HG03442 (cell line): Measurements from ENCODE around the gene HSPE1.
"Not testable (repeated sequence)": the region's sequence is repeated elsewhere in the genome, so short reads cannot be mapped to it uniquely, and the experiment has no call there.

Source experiments
- ATAC-seq: cut with Tn5 transposase; IDR thresholded peaks from one replicate; pipeline ENCODE4 v1.9.1; 2021; ENCODE audit warnings: mild to moderate bottlenecking, moderate library complexity; ENCODE audit not compliant: unreplicated experiment

The HSPE1 gene

DNA sequence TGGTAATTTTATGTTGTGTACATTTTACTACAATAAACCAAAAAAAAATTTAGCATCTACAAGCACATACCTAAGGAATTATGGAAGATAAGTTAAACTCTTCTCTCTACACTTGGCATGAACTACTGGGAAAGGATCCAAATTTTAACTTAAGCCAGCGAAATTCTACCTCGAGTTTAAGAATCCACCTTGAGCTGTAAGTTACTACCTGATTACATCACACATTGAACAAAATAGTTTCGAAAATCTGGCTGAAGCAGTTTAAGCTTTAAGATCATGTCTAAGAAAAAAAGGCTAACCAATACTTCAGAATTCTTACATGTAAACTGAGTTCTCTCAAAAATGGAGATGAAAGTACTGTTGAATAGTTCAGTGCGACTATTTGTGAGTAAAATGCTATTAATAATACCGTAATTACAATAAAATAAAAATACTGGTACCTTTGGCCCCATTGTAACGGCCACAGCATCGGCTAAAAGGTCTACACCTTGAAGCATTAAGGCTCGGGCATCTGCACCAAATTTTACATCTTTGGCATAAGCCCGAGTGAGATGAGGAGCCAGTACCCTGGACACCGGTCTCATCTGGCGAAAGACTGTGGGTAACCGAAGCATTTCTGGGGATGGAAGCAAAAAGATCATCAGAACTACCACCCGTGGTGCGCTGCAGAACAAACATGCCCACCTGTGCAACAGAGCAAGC is 1.8 kb upstream of the HSPE1 start:
- no peak for ATAC-seq

DNA sequence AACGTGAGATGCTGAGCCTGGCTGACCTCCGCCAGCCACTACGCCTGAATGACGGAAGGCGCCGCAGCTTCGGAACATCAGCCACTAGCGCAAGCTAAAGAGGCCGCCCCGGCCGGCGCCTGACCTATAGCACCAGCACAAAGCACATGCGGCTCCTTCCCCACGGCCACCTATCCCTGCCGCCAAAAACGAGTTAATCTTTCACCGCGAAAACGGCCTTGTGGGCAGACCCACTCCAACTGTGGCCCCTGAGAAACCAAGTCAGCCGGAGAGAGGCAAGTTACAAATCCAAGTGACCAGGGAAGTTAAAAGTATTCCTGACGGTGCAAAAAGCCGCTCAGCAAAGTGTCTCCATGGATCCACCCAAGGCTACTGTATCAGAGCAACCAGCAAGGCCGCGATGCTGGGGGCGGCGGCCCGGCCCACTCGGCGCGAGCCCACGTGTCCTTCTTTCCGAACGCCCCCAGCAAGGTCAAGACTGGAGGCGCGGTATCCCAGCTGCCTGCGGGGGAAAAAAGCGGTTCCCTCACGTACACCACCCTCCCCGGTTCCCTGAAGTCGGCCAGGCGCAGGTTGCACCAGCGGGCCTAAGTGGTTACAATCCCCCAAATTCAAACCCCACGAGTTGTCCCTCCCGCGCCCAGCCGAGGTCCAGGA is 1.1 kb upstream of the HSPE1 start:
- peak; percentile 14 for ATAC-seq

DNA sequence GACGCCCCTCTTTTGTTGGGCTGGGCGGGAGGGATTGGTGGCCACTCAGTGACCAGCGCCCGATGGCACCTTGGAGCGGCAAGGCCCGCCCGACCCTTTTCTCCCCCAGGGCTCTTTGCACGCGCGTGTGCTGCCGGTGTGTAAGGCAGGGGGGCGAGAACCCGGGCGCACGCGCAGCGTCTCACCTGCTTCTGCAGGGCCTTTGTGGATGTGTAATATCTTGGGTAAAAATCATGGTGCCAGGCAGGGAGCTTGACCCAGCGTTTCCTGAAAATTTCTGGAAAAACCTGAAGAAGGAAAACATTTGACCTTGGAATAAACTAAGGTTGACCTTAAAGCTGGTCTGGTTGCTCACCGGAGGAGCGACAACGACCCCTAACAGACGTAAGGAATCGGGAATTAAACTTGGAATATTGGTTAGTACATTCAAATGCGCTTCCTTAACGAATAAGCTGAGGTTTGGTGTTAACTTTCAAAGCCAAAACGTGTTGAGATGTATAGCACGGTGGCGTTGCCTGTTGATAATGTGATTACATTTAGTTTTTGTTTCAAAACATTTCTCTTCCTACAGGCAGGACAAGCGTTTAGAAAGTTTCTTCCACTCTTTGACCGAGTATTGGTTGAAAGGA is 438 bp downstream of the HSPE1 start:
- ATAC-seq, result peak; percentile 2

DNA sequence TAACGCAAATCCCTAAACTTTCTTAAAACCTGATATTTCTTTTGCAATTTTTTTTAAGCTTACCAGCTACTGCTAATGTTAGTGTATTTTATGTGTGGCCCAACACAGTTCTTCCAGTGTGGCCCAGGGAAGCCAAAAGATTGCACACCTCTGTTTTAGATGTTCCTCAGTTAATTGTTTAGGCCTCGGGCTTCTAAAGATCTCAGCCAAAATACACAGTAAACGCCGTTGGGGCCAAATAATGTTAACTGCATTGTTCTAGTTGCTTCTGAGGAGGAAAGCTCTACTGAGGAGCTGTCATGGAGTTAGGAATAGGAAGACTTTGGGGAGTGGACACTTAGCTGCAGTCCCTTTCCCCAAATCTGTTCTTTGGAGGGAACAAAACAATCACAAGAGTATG is 2.0 kb downstream of the HSPE1 start:
- no peak for ATAC-seq

DNA sequence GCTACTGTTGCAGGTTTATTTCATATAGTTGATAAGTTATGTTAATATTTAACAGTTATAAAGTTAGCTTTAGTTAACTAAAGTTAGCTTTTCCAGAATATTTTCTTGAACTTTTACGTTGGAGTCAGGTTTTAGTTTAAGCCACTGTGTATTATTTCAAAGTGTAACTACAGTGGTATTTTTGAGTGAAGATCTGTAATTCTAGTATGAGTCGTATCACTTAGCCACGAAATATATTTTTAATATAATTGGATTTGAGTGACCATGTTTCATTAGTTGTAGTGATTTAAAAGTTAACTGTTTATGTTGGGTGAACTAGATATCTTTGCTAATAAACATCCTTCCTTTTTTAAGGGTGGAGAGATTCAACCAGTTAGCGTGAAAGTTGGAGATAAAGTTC is 2.5 kb downstream of the HSPE1 start:
- no peak for ATAC-seq

DNA sequence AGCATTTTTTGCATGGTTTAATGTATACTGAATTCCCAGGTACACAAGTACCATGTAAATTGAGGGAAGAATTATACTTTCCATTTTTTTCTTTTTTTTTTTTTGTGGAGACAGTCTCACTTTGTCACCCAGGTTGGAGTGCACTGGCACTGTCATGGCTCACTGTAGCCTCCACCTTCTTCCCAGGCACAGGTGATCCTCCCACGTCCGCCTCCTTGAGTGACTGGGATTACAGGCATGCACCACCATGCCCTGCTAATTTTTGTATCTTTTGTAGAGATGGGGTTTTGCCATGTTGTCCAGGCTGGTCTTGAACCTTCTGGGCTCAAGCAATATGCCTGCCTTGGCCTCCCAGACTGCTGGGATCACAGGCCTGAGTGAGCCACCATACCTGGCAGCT is 3.8 kb downstream of the HSPE1 start:
- ATAC-seq, result no peak

DNA sequence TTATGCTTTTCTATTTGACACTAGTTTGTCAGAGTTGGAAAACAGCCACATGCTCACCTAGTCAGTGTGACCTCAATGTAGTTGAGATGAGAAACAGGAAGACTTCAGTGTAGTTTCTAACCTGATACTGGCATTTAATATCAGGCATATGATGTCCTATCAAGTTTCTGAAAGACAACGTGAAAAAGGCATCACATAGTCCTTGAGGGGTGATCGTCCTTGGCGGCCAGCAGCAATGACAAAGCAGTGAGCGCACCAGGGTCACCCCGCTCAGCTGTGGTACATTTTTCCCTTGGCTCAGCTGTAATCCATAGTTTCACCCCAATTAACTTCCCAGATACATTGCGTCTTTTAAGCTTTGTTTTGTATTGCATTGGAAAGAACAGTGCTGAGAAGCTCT is 4.3 kb downstream of the HSPE1 start:
- no peak for ATAC-seq

DNA sequence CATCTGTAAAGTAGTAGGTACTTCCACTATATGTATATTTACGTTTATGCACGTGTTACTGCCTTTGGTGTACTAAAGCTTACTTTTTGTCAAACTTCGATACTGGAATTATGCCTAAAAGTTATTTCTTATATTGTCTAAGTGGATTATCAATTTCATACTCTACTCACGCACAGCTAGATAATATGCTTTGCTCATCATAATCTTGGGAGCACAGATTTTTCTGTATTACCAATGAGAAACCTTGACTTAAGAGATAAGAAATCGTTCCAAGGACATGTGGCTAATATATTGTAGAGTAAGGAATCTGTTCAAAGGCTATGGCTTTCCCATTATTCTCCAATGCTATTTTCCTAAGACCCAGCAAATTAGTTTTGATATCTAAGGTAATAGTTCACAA is 6.5 kb downstream of the HSPE1 start:
- ATAC-seq, result no peak

DNA sequence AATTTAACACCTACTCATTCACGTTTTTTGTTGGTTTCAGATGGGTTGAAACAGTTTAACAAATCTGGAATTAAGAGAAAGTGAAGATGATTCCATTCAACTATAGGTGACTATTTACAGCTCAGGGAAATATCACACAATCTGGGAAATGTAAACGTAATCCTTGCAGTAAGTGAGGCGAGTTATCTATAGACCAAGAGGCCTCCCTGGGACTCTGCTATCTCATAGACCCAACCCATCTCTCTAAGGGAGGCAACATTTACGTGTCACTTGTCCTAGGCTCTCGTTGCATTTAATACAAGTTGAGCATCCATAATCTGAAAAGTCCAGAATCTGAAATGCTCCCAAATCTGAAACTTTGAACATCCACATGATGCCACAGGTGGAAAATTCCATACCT is 13.7 kb downstream of the HSPE1 start:
- no peak for ATAC-seq

DNA sequence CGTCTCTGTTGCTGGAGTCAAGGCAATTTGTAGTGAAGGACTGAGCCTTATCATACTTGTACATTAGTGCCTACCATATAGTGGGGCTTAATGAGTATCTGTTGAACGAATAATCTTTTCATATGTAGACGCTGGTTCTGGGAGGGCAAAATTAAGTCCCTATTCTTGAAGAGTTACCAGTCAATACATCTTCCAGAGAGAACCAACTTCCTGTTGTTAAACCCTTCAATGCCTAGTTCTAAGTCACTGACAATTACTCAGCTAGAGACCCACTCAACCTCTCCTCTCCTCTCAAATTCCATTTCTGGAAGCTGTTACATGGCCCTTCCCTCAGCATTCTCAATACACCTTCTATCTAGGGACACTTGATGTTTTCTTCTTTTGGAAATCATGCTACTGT is 14.6 kb downstream of the HSPE1 start:
- no peak for ATAC-seq

DNA sequence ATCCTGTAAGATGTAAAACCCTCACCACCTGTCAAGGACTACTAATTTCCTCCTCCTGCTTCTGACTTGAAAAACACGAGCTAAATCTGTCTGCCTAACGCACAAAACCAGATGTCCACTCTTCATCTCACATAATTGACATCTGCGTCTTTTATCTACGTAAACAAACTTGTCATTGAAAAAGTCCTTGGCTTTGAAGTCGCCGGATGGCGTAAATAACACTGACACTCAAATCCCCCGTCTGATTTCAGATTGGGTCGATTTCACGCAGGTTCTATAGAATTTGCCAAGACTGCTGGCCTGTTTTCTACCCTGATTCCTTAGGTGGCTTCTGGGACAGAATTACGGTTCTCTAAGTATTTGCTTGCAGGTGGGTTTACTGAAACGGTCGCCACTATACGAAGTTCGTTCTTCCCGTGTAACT is 15.1 kb downstream of the HSPE1 start:
- ATAC-seq, result peak; percentile 0

DNA sequence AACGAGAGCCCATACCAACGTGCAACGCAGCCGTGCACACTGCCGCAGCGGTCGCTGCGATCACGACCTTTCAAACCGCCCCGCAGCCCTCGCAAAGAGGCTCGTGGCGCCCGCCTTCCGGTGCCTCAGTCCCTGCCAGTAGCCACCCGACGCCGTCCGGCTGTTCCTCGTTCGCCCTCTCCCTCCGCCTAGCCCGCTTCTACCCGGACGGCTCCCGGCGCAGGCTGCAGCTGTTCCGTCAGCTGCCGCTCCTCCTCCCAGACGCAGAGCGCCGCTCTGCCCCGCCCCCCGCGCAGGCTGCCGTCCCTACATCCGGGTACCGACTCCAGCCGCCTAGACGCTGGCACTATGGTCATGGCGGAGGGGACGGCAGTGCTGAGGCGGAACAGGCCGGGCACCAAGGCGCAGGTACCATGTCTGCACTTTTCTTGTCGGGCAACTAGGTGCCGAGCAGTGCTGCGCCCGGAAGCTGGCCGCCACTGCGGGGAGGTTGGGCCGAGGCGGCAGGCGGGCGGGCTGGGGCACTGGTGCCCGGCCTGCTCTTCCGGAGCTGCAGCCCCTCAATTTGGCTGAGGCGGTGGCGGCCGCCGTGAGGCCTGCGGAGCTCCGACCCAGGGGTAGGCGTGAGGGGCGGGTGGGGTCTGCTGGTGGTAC is 15.7 kb downstream of the HSPE1 start, which contains the start of gene MOB4:
Gene MOB4 (plus strand): TSS at position 328 of the 654 bp plus-strand sequence. CDS start 21 bp downstream, at position 349.
- peak; percentile 93 for ATAC-seq

DNA sequence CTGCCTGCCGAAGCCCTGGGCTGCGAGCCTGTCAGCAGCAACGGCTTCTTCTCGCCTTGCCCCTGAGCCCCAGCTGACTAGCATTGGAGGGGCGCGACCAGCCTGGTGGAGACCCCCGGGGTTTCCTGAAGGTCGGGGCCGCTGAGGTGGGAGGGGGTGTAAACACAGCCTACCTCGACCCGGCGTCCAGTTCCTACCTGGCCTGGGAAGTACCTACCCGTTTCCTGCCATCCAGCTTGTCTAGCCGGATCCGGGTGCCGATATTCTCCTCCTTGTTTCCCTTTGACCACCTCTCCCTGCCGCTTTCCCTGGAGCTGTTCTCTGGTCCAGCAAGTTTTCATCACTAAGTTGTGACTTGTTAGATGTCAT is 16.2 kb downstream of the HSPE1 start:
- peak; percentile 7 for ATAC-seq

DNA sequence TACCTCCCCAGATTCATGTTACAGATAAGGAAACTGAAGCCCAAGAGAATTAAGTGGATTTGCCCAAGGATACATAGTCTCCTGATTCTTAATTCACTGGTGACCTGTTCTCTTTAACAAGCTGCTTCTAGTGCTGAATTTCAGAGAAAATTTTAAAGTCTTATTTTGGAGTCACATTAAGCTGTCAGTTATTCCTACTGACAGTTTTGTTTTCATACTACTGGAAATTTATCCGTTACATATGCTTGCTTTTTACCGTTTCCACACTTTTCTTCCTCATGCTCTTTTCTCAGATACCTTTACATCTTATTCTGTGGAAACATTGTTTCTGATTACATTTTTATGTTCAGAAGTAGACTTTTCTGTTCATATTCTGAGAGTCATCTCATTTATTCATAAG is 17.0 kb downstream of the HSPE1 start:
- no peak for ATAC-seq

DNA sequence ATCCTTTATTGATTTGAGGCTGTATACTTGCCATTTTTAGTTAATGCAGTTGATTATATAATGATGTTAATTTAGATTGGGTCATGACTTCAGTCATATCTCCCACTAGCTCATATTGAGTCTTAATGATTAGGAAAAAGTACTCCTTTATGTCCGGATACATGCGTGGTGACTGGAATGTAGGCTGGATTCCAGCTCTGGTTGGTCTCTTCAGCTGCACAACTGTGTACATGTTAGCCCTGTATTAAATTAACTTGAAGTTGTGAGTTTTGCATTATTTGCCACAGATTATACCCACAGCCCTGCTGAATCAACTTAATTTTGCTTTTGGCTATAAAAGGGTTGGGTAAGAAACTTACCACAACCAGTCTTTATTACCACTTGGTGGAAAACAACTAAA is 38.2 kb downstream of the HSPE1 start:
- ATAC-seq, result no peak

DNA sequence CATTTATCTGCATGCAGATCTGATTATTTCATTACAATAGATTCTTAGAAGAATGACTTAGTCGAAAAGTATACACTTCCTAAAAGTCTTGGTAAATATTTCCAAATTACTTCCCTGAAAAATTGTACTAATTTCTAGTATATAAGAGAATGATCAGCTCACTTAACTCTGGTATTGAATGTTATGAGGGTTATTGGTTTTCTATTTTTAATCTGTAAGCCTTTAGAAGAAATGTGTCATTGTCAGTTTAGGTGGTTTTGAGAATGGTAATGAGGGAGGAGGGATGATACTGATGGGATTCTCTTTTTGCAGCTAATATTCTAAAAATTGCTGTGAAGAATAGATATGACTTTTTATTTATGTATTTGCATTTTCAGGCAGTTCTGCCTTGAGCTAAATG is 39.6 kb downstream of the HSPE1 start:
- no peak for ATAC-seq

DNA sequence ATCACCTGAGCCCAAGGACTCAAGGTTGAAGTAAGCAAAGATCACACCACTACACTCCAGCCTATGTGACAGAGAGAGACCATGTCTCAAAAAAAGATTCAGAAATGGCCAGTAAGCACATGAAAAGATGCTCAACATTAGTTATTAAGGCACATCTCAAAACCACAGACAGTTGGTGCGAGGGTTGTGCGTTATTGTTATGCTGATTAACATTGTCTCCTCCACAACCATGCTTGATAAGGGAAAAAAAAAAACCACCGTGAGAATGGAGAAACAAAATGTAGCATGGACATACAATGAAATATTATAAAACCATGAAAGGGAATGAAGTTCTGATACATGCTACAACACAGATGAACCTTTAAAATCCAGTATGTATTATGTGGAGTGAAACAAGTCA is 43.0 kb downstream of the HSPE1 start:
- no peak for ATAC-seq

DNA sequence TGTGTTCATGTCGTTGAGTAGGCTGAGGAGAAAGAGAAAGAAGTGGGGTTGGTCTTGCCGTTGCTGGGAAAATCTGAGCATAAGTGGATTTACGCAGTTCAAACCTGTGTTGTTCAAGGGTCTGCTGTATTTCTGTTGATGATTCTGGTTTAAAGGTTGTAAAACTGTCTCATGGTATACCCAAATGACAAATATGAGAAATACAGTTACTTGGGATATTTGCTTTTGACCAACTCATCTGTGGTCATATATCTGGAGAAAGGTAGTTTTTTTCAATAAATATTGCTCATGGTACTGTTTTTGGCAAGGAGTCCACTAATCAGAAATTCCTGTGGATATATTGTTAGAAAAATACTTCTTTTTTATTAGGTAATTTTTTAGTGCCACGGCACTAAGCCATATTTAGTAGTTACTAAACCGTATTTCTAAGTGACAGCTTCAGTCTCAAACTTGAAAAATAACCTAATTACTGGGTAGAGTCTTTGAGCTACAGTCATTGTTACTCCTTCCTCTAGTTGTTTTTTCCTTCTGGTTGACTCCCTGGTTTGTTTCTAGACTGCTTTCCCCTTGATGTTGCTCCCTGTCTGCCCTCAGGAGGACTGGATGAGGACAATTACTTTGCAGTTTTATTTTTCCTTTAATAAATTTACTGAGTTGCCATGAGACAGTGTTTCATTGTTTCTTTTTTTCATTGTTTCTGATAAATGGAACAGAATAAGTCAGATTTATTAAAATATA is 47.2 kb downstream of the HSPE1 start:
- no peak for ATAC-seq

DNA sequence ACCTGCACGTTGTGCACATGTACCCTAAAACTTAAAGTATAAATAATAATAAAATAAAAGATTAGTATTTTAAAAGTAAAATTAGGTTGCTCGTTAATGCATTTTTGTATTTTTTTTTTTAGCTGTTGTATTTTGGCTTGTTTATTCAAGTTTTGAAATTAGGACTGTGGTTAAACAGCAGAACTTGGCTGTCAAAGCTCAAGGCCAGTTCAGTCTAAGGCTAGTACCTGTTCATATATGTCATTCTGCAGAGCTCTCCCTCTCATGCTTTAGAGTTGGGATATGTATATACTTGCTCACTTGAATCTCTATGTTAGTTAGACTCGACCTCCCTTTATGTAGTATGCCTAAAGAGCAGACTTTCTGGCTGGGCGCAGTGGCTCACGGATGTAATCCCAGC is 48.4 kb downstream of the HSPE1 start:
- ATAC-seq, result no peak

DNA sequence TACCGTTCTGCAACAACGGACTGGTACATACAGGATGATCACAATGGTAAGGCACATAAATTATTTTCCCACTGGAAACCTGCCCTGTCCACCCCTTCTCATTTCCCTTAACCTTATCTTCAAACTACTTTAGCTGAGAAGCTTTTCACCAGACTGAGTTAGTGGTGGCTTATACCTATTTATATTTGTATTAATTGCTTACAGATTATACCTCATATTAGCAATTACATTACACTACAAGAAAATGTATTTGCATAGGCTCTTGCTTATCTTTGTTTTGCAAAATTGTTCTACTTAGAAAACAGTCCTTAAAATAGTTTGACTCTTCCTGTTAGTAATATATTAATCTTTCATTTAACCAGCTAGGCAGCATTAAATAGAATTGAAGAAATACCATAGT is 51.1 kb downstream of the HSPE1 start:
- not testable (repeated sequence) for ATAC-seq
